Activated naive CD4-positive, alpha-beta T cell treated with anti-CD3 and anti-CD28 coated beads, Interleukin-2, amount 10 ng/mL, durations not matched to agents 7 days and 5 days (primary cell): ENCODE data around the gene TRA2A.
A peak's percentile ranks its signal among the peaks of the same experiment; 100 is the strongest.

Experiments used
- CTCF ChIA-PET: fragments of 350-600 bp; sonication (Branson Sonifier 250); formaldehyde crosslinking; loops from one replicate; lab custom pipeline; 2021; ENCODE audit warnings: antibody characterized with exemption; lab: Charles Lee
- DNase-seq: peaks from one replicate; pipeline ENCODE4 v3.0.0-alpha.2; 2020
- H3K27ac Mint-ChIP-seq: one replicate; pipeline ENCODE4 v1.8.0; 2021; ENCODE audit warnings: mild to moderate bottlenecking, moderate library complexity, mixed read lengths
- H3K27me3 Mint-ChIP-seq: one replicate; pipeline ENCODE4 v1.8.0; 2021; ENCODE audit warnings: mild to moderate bottlenecking, mixed read lengths
- H3K36me3 Mint-ChIP-seq: one replicate; pipeline ENCODE4 v1.8.0; 2021; ENCODE audit warnings: mixed read lengths
- H3K4me1 Mint-ChIP-seq: one replicate; pipeline ENCODE4 v1.8.0; 2021; ENCODE audit warnings: mixed read lengths
- H3K4me3 Mint-ChIP-seq: one replicate; pipeline ENCODE4 v1.8.0; 2021; ENCODE audit warnings: mild to moderate bottlenecking, moderate library complexity, mixed read lengths
- H3K9me3 Mint-ChIP-seq: one replicate; pipeline ENCODE4 v1.8.0; 2021; ENCODE audit warnings: mixed read lengths

Gene TRA2A

GRCh38 chr7:23472046-23472445 lies 59.7 kb downstream of the TRA2A start:
- CTCF ChIA-PET: interaction anchor here (1.7 kb wide), 1 partner anchor 199 kb away, joined by 9 read pairs; no protein-coding TSS in a partner anchor
- H3K9me3 Mint-ChIP-seq: no peaks in the 10 kb centered on the region
- no peak overlapping the region for H3K4me3 Mint-ChIP-seq
- no peak for DNase-seq
- H3K27ac Mint-ChIP-seq: no peak overlapping the region
- H3K27me3 Mint-ChIP-seq: peaks cover 87% of the 10 kb centered on the region
- H3K4me1 Mint-ChIP-seq: peaks cover 49% of the 10 kb centered on the region
- peaks cover 4% of the 10 kb centered on the region for H3K36me3 Mint-ChIP-seq

GRCh38 chr7:23471106-23471859 lies 60.5 kb downstream of the TRA2A start:
- CTCF ChIA-PET: no interaction called here
- Mint-ChIP-seq H3K27me3 (peaks cover 82% of the 10 kb centered on the region), H3K4me1 (peaks cover 50% of the 10 kb centered on the region), H3K4me3 (peak overlapping the region; percentile 72), H3K36me3 (peaks cover 4% of the 10 kb centered on the region), H3K9me3 (no peaks in the 10 kb centered on the region), H3K27ac (no peak overlapping the region)
- DNase-seq: peak; percentile 66

GRCh38 chr7:23470330-23471105 lies 61.3 kb downstream of the TRA2A start, which contains the start of gene IGF2BP3:
IGF2BP3 (minus strand) TSS chr7:23470491; CDS start chr7:23470110, 381 bp downstream.
- Mint-ChIP-seq H3K4me1 (peaks cover 50% of the 10 kb centered on the region), H3K27me3 (peaks cover 89% of the 10 kb centered on the region), H3K27ac (peak within 1 kb of the TSS; percentile 71), H3K9me3 (no peaks in the 10 kb centered on the region), H3K36me3 (peaks cover 4% of the 10 kb centered on the region), H3K4me3 (peak within 1 kb of the TSS; percentile 72)
- CTCF ChIA-PET: interaction anchor here (1.2 kb wide), 1 partner anchor 113 kb away, joined by 4 read pairs; no protein-coding TSS in a partner anchor
- DNase-seq: peak; percentile 37

GRCh38 chr7:23469961-23470250 lies 61.9 kb downstream of the TRA2A start:
- Mint-ChIP-seq H3K27ac (peak overlapping the region; percentile 71), H3K27me3 (peaks cover 89% of the 10 kb centered on the region), H3K4me1 (peaks cover 48% of the 10 kb centered on the region), H3K36me3 (peaks cover 4% of the 10 kb centered on the region), H3K4me3 (peak overlapping the region; percentile 72), H3K9me3 (no peaks in the 10 kb centered on the region)
- no peak for DNase-seq
- CTCF ChIA-PET: interaction anchor here (1.2 kb wide), 1 partner anchor 112 kb away, joined by 4 read pairs; no protein-coding TSS in a partner anchor

GRCh38 chr7:23469150-23469960 lies 62.4 kb downstream of the TRA2A start:
- H3K9me3 Mint-ChIP-seq: no peaks in the 10 kb centered on the region
- H3K4me1 Mint-ChIP-seq: peaks cover 43% of the 10 kb centered on the region
- DNase-seq: peak; percentile 57
- H3K4me3 Mint-ChIP-seq: peak overlapping the region; percentile 60
- H3K27ac Mint-ChIP-seq: no peak overlapping the region
- peaks cover 4% of the 10 kb centered on the region for H3K36me3 Mint-ChIP-seq
- peaks cover 88% of the 10 kb centered on the region for H3K27me3 Mint-ChIP-seq
- CTCF ChIA-PET: interaction anchor here (0.6 to 1.2 kb wide), 2 partner anchors 107 to 112 kb away, joined by 4 read pairs; no protein-coding TSS in a partner anchor

GRCh38 chr7:23468526-23469149 lies 63.1 kb downstream of the TRA2A start:
- CTCF ChIA-PET: interaction anchor here (0.6 to 1.0 kb wide), 2 partner anchors 106 to 111 kb away, joined by 4 read pairs; no protein-coding TSS in a partner anchor
- Mint-ChIP-seq H3K36me3 (peaks cover 4% of the 10 kb centered on the region), H3K4me1 (peaks cover 41% of the 10 kb centered on the region), H3K27ac (peak overlapping the region; percentile 46), H3K4me3 (peak overlapping the region; percentile 58), H3K9me3 (no peaks in the 10 kb centered on the region), H3K27me3 (peaks cover 84% of the 10 kb centered on the region)
- DNase-seq: no peak

- Mint-ChIP-seq H3K4me1 (peaks cover 38% of the 10 kb centered on the region), H3K4me3 (peak overlapping the region; percentile 58), H3K9me3 (no peaks in the 10 kb centered on the region), H3K36me3 (peaks cover 4% of the 10 kb centered on the region), H3K27me3 (peaks cover 77% of the 10 kb centered on the region), H3K27ac (peak overlapping the region; percentile 46)
- peak; percentile 28 for DNase-seq
- CTCF ChIA-PET: interaction anchor here (1.0 kb wide), 1 partner anchor 110 kb away, joined by 4 read pairs; no protein-coding TSS in a partner anchor
Measured at GRCh38 chr7:23467806-23468525, 63.8 kb downstream of the TRA2A start.

GRCh38 chr7:23467291-23467805 lies 64.4 kb downstream of the TRA2A start:
- no peak for DNase-seq
- H3K9me3 Mint-ChIP-seq: no peaks in the 10 kb centered on the region
- no peak overlapping the region for H3K27ac Mint-ChIP-seq
- H3K36me3 Mint-ChIP-seq: peaks cover 2% of the 10 kb centered on the region
- peak overlapping the region; percentile 58 for H3K4me3 Mint-ChIP-seq
- H3K4me1 Mint-ChIP-seq: peaks cover 41% of the 10 kb centered on the region
- CTCF ChIA-PET: interaction anchor here (1.0 kb wide), 1 partner anchor 109 kb away, joined by 4 read pairs; no protein-coding TSS in a partner anchor
- H3K27me3 Mint-ChIP-seq: peaks cover 74% of the 10 kb centered on the region

- Mint-ChIP-seq H3K4me3 (no peak overlapping the region), H3K27me3 (peaks cover 66% of the 10 kb centered on the region), H3K4me1 (peaks cover 17% of the 10 kb centered on the region), H3K36me3 (no peaks in the 10 kb centered on the region), H3K9me3 (no peaks in the 10 kb centered on the region), H3K27ac (no peak overlapping the region)
- peak; percentile 25 for DNase-seq
- CTCF ChIA-PET: interaction anchor here (0.6 to 4.0 kb wide), 12 partner anchors 11 to 205 kb away, joined by 3 to 48 read pairs (median 4); no protein-coding TSS in a partner anchor
Measured at GRCh38 chr7:23462846-23463245, 68.9 kb downstream of the TRA2A start.

GRCh38 chr7:23458044-23458443 lies 73.7 kb downstream of the TRA2A start:
- Mint-ChIP-seq H3K9me3 (no peaks in the 10 kb centered on the region), H3K4me1 (peaks cover 7% of the 10 kb centered on the region), H3K36me3 (no peaks in the 10 kb centered on the region), H3K27ac (no peak overlapping the region), H3K27me3 (peaks cover 46% of the 10 kb centered on the region), H3K4me3 (no peak overlapping the region)
- DNase-seq: no peak
- CTCF ChIA-PET: interaction anchor here (1.1 to 1.7 kb wide), 4 partner anchors 100 to 198 kb away, joined by 3 to 5 read pairs (median 3); no protein-coding TSS in a partner anchor

- Mint-ChIP-seq H3K9me3 (no peaks in the 10 kb centered on the region), H3K27ac (no peak overlapping the region), H3K27me3 (peaks cover 45% of the 10 kb centered on the region), H3K36me3 (no peaks in the 10 kb centered on the region), H3K4me3 (no peak overlapping the region), H3K4me1 (no peaks in the 10 kb centered on the region)
- CTCF ChIA-PET: interaction anchor here (0.7 to 1.3 kb wide), 3 partner anchors 38 to 826 kb away, joined by 3 to 5 read pairs (median 3); no protein-coding TSS in a partner anchor
- no peak for DNase-seq
Measured at GRCh38 chr7:23456093-23456492, 75.7 kb downstream of the TRA2A start.

- Mint-ChIP-seq H3K27ac (no peak overlapping the region), H3K9me3 (no peaks in the 10 kb centered on the region), H3K27me3 (peaks cover 41% of the 10 kb centered on the region), H3K36me3 (no peaks in the 10 kb centered on the region), H3K4me1 (no peaks in the 10 kb centered on the region), H3K4me3 (no peak overlapping the region)
- CTCF ChIA-PET: no interaction called here
- DNase-seq: no peak
Measured at GRCh38 chr7:23454881-23455526, 76.8 kb downstream of the TRA2A start.
